C4-2B (cell line): ENCODE data around the gene VGLL4.

Experiments
- ZFX ChIP-seq: fragments of 450-650 bp; IDR thresholded peaks from 2 replicates; pipeline ENCODE4 v1.6.1; 2017
- TF ChIP-seq, protein P1 (sequence below): fragments of 450-650 bp; conservative IDR thresholded peaks from 2 replicates; pipeline ENCODE4 v1.5.1; 2017; ENCODE audit warnings: mild to moderate bottlenecking

DNA sequence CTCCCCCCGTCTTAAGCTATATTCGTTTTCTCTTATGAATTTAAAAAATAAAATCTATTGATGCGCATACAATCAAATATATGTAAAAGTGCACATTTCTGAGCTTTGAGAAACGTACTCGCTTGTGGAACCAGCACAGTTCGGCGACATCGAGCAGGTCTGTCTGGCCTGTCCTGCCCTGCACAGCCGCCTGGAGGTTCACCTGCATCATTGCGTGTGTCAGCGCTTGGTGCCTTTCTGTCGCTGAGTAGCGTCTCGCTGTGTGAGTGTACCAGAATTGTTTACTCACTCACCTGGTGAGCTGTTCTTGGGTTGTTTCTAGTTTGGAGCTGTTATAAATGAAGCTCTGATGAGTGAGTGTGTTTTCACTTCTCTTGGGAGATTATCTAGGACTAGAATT lies 104.0 kb downstream of the VGLL4 start:
- TF ChIP-seq, protein P1, sequence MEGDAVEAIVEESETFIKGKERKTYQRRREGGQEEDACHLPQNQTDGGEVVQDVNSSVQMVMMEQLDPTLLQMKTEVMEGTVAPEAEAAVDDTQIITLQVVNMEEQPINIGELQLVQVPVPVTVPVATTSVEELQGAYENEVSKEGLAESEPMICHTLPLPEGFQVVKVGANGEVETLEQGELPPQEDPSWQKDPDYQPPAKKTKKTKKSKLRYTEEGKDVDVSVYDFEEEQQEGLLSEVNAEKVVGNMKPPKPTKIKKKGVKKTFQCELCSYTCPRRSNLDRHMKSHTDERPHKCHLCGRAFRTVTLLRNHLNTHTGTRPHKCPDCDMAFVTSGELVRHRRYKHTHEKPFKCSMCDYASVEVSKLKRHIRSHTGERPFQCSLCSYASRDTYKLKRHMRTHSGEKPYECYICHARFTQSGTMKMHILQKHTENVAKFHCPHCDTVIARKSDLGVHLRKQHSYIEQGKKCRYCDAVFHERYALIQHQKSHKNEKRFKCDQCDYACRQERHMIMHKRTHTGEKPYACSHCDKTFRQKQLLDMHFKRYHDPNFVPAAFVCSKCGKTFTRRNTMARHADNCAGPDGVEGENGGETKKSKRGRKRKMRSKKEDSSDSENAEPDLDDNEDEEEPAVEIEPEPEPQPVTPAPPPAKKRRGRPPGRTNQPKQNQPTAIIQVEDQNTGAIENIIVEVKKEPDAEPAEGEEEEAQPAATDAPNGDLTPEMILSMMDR: peak; percentile 80
- TF ChIP-seq ZFX: no peak
